GOT3 (cell line): ENCODE results near the gene NID1.
"Not testable (repeated sequence)": the region's sequence is repeated elsewhere in the genome, so short reads cannot be mapped to it uniquely, and the experiment has no call there.

Source experiments
- DNase-seq: peaks from one replicate; lab custom pipeline; 2025; ENCODE audit warnings: mixed read lengths; lab: John Stamatoyannopoulos, UW

The NID1 gene

GRCh38 chr1:235999259-235999925 lies 65.5 kb downstream of the NID1 start:
- DNase-seq: no peak

GRCh38 chr1:235998812-235999211 lies 66.1 kb downstream of the NID1 start:
- no peak for DNase-seq

- DNase-seq: no peak
Measured at GRCh38 chr1:235997931-235998330, 67.0 kb downstream of the NID1 start.

DNA sequence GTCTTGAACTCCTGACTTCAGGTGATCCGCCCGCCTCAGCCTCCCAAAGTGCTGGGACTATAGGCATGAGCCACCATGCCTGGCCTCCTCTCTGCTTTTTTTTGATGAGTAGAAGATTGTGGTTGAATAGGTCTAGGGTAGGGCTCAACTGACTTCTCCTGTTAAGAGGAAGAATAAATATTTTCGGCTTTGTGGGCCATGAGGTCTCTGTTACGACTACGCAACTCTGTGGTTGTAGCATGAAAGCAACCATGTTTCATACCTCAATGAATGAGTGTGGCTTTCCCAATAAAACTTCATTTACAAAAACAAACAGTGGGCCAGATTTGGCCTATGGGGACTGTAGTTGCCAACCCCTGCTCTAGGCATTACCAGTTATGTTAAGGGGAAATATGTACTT lies 67.8 kb downstream of the NID1 start:
- DNase-seq: no peak

DNA sequence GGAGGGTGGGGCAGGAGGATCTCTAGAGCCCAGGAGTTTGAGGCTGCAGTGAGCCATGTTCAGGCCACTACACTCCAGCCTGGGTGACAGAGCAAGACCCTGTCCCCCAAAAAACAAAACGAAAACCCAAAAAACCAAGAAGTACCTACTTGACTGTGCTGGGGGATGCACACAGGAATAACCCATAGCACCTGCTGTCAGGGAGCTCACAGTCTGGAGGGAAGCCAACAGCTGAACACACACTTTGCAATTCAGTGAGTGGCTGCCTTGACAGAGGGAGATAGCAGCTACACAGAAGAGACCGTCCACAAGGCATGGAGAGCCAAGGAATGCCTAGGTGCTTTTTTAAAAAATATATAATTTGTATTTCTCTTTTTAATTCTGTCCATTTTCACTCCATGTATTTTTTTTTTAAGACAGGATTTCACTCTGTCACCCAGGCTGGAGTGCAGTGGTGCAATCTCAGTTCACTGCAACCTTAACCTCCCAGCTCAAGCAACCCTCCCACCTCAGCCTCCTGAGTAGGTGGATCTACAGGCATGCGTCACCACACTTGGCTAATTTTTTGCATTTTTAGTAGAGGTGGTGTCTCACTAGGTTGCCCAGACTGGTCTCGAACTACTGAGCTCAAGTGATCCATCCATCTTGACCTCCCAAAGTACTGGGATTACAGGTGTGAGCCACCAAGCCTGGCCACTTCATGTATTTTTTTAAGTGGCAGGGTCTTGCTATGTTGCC lies 68.7 kb downstream of the NID1 start:
- DNase-seq: no peak

GRCh38 chr1:235995511-235995910 lies 69.4 kb downstream of the NID1 start:
- no peak for DNase-seq

DNA sequence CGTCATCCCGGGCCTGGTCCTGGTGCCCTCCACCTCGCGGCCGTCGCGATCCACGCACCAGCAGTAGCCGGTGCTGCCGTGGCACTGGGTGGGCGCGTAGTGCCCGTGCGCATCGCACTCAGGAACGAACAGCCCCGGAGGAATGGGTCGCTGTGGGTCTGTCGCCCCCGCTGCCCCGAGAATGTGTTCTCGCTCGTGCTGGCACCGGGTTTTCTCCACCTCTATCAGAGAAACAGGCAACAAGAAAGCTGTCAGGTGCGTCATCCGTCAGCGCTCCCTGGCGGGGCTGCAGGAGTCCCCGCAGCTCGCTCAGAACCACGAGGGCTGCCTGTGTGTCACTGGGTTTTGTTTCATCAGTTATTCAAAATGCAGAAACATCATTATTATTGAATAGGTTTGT lies 71.2 kb downstream of the NID1 start:
- DNase-seq: no peak

GRCh38 chr1:235992868-235993267 lies 72.0 kb downstream of the NID1 start:
- no peak for DNase-seq

DNA sequence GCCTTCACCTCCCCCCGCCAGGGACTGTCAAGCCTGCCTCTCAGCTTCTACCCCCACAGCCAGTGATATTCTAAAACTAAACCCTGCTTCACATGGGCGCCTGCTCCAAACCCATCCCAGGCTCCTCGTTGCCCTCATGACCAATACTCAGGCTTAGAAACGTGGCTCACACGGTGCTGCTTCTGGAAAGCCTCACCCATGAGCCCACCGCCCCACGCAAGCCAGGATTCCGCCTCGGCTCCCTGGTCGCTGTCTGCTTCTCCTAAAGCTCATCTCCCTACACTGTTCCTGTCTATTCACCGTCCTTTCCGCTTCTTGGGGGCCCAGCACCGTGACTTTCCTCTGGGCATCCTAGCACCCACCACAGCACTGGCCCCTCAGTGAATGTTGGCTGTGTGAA lies 72.5 kb downstream of the NID1 start:
- DNase-seq: no peak

GRCh38 chr1:235990330-235990795 lies 74.5 kb downstream of the NID1 start:
- DNase-seq: no peak

- DNase-seq: no peak
Measured at GRCh38 chr1:235989105-235989504, 75.8 kb downstream of the NID1 start.

DNA sequence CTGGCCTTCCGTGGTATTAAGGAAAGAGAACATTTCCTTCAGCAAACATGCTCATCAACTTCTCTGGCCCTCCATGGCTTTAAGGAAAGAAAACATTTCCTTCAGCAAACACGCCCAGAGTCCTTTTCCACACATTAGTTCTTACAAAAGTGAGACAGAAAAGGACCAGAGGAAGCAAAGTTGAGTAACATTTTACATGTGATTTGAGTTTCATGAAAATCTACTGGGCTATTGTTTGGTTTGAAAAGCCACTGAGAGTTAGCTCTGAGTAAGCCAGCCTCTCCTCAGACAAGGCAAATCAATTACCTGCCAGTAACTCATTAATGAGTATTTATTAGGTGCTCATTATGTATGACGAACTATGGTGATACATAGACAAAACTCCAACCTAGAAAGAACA lies 78.0 kb downstream of the NID1 start:
- DNase-seq: no peak

- DNase-seq: no peak
Measured at GRCh38 chr1:235984041-235984825, 80.7 kb downstream of the NID1 start.

DNA sequence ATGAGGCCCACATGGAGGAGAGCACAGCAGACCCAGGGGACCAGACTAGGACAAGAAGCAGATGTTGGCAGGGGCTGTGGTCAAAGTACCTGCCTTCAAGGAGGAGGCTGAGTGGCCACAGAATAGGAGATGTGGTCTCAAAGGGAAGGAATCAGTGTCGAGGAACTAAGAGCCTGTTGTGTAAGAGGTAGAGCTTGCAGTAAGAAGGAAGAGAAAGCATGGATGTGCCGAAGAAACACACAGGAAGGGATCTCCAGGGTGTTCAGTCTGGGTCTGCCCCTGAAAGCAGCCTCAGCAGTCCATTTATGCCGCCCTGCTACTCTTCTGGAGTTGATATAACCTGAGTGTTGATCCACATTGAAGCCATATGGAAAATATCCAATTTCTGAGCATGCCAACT lies 83.9 kb downstream of the NID1 start:
- no peak for DNase-seq

GRCh38 chr1:235979716-235980333 lies 85.1 kb downstream of the NID1 start:
- no peak for DNase-seq

DNA sequence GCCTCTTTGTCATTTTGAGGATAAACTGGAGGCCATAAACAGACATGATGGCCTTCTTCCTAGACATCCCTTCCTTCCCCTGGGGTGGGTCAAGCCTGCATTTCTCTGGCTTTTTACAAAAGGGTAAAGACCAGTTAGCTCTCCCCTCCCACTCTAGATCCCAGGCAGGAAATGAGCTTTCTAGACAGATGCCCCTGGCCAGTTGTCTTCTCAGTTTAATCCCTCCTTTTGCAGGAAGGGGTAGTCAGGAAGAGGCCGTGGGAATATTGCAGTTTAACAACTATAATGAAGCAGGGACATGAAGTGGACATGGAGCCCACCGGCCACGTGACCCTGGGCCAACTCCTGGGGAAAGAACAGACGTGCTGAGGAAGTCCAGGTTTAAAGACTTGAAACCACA lies 85.7 kb downstream of the NID1 start:
- no peak for DNase-seq

- DNase-seq: no peak
Measured at GRCh38 chr1:235976490-235976889, 88.4 kb downstream of the NID1 start.

DNA sequence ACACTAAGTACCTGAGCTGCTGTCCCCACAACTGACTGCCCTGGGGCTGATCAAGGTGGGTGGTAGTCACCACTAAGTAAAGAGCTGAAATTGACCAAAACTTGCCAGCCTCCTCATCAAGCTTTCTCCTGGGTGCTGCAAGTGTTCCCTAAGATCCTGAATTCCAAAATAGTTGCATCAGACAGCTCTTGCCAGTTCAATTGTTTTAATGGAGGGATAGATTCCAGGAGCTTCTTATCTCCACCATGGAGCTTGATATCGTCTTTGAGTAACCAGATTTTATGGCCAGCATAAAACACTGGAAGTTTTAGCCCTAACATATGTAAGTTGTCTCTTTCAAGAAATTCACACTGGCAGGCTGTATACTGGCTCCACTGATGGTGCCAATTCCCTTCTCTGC lies 90.3 kb downstream of the NID1 start:
- no peak for DNase-seq

- DNase-seq: not testable (repeated sequence)
Measured at GRCh38 chr1:235972691-235973090, 92.2 kb downstream of the NID1 start.

DNA sequence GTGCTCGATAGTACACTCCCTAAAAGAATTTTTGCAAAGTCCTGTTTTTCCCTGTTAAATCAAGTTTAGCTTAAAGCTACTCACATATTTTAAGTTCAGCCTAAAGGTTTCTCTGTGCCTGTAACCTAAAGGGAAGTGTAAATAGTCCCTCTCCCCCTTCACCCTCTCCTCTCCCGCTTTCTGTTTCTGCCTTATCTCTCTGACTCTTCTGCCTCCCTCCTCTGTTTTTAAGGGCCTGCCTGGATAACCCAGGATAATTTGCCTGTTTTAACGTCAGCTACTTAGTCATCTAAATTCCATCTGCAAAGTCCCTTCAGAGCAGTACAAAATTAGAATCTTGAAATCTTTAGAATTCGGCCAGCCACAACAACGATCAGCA lies 92.6 kb downstream of the NID1 start:
- no peak for DNase-seq

DNA sequence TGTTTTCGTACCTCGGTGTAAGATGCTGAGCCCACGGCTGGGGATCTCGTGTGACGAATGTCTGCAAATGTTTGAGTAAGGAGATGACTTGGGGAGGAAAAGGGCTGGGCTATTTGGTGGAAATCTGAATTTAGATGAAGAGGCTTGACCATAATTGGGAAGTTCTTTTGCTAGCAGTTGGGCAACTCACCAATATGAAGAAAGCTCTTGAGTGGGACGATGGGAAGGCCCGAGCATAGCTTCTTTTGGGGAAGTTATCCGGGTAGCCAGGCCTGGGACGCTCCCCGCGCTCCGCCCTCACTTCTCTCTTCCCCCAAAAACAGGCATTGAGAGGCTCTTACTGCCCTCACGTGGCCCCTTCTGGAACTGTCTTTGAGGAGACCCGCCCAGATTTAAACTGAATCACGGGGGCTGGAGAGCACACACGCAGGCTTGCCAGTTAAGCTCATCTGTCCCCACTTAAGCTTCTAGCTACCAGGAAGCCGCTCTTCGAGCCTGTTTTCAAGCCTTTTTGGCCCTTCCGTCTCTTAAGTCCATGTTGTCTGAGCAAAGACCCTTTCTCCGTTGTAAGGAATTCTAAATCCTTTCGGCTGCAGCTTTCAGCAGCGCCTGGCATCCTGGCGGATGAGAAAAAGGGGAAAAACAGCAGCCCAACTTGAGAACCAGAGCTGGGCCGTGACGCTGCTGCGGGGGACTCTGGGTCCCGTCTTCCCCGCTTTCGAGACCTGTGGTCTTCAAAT lies 93.1 kb downstream of the NID1 start:
- DNase-seq: peak; percentile 88

DNA sequence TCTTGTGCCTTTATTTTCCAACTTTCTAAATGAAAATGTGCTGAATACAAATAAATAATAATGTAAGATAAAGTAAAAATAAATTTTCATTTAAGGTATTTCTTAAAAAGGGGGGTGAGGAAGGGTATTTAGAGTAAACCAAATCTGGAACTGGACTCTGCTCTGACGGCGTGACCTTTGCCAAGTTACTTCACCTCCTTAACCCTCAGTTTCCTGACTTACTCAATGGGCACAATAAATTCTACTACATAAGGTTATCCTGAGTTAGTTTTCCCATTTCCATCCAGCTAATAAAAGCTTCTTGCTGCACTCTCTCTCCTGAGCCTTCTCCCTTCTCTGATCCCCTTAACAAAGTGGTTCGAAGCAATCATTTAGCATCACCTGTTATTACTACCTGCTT lies 93.9 kb downstream of the NID1 start:
- DNase-seq: no peak
